CD4-positive, alpha-beta T cell treated with Interleukin-4 for 4 hours (primary cell): ENCODE results near the gene HIC1.

Experiments
- DNase-seq: peaks from one replicate; pipeline ENCODE4 v3.0.0-alpha.2; 2020

The HIC1 gene

DNA sequence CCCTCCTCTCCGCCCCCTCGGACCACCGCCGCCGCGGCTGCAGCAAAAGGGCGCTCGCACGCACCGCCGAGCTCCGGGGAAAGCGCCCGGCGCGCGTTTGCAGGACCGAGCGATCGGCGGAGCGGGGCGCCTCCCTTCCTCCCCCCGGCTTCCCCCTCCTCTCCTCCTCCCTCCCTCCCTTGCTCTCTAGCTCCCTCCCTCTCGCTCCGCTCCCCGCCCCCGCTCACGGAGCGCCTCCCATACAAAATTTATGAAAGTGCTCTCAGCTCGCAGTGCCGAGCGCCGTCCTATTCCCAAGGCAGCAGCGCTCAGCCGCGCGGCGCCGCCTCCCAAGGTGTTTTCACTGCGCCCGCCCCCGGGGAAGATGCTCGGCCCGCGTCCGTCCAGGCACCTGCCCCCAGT is 29.7 kb upstream of the HIC1 start, which contains the start of gene RTN4RL1:
TSS of gene RTN4RL1 (minus strand) at position 115 of the 402 bp plus-strand sequence. CDS start 469 bp downstream, outside the sequence.
- peak; percentile 81 for DNase-seq

- no peak for DNase-seq
These were observed 29.1 kb upstream of the HIC1 start for GRCh38 chr17:2025622-2026309.

- DNase-seq, result no peak
These were observed 27.2 kb upstream of the HIC1 start for GRCh38 chr17:2027528-2028233.

DNA sequence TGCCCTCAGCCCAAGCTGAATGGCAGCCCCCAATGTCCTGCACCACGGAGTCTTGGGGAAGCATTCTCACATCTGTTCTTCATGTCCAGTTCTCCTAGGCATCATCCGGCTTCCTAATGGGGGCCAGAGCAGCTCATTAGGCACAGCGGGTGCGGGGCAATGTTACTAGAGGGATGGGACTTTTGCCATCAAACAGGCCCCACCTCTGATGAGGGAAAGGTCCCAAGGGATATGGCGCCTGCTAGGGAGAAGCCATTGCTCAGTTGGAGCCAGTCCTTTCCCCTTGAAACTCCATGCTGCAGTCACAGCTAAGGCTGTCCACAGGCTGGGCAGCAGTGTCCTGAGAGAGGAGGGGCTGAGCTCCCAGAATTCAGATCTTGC is 26.7 kb upstream of the HIC1 start:
- no peak for DNase-seq

DNA sequence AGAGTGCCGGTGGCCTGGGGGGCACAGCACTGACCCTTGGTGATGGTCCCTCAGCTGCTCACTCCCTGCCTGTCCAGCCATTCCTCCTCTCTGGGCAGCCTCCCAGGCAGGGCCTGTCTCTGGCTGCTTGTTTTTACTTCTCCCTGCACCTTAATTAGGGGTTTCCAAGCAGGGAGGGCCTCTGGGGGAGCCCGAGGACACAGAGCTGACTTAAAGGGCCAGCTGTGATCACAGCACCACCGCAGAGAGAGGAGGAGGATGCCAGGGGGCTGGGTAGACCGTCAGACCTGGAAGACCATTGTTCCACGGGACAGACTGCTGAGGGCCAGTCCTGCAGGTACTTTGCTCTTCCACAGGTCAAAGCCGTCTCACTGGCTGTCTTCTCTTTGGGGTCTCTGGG is 26.2 kb upstream of the HIC1 start:
- DNase-seq, result no peak

GRCh38 chr17:2029911-2030778 is 24.8 kb upstream of the HIC1 start, which contains the start of gene DPH1:
Gene DPH1 (plus strand): TSS chr17:2030153. CDS start chr17:2030170, 17 bp downstream.
- DNase-seq, result peak; percentile 83

DNA sequence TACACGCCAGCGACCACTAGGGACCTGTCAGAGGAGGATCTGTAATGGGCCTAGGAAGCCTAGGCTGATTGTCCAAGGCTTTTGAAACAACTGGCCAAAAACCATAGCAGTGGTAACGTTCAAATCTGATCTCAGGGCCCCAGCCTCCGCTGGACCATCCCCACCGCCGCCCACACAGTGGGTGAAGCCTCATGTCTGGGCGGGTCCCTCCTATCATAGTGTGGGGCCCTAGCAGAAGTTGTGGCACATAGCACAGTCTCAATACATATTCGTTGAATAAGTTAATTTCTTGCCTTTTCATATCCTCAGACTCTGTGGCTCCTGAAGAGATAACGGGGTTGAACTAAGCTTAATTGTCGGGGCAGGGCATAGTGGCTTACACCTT is 24.1 kb upstream of the HIC1 start:
- no peak for DNase-seq

DNA sequence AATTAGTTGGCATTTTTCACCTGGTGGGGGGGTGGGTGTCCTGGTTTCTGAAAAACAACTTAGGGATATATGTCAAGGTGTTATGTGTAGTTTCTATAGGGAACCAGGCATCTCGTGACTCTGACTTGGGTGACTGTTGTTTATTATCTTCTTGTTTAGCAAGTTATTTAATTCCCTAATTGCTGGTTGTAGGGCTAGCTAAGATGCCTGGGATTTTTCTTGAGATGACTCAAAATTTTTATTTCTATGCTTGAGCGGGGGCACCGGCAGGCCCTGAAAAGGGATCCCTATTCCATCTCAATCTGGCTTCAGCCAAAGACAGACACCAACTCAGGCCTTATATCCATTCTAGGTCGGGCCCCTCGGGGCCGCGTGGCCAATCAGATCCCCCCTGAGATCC is 21.8 kb upstream of the HIC1 start:
- no peak for DNase-seq

GRCh38 chr17:2034157-2034556 is 20.7 kb upstream of the HIC1 start:
- DNase-seq, result no peak

DNA sequence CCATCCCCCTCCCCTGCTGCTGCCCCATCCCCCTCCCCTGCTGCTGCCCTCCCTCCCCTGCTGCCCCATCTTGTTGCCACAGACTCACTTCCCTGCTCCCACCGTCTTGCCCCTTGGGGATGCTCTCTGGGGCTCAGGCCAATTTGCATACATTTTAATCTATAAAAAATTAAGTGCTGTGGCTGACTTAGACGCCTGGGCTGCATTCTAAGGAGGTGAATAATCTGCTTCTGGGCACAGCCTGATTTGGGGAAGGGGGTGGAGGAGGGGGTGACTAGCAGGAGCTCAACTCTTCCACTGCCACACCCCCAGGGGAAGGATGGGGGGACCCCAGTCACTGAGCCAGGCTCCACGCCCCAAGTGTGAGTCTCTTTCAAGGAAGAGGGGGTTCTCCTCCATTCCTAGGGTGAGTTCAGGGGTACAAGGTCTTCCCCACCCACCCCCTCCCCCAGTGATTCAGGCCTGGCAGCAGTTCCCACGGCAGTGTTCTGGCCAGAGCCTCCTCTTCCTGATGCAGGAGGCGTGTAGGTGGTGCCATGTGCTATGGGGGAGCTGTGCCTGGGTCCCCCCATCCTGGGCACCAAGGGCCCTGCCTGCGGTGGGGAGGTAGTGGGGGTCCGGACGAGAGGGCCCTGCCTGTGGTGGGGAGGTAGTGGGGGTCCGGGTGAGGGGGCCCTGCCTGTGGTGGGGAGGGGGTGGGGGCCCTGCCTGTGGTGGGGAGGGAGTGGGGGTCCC is 19.9 kb upstream of the HIC1 start:
- no peak for DNase-seq

DNA sequence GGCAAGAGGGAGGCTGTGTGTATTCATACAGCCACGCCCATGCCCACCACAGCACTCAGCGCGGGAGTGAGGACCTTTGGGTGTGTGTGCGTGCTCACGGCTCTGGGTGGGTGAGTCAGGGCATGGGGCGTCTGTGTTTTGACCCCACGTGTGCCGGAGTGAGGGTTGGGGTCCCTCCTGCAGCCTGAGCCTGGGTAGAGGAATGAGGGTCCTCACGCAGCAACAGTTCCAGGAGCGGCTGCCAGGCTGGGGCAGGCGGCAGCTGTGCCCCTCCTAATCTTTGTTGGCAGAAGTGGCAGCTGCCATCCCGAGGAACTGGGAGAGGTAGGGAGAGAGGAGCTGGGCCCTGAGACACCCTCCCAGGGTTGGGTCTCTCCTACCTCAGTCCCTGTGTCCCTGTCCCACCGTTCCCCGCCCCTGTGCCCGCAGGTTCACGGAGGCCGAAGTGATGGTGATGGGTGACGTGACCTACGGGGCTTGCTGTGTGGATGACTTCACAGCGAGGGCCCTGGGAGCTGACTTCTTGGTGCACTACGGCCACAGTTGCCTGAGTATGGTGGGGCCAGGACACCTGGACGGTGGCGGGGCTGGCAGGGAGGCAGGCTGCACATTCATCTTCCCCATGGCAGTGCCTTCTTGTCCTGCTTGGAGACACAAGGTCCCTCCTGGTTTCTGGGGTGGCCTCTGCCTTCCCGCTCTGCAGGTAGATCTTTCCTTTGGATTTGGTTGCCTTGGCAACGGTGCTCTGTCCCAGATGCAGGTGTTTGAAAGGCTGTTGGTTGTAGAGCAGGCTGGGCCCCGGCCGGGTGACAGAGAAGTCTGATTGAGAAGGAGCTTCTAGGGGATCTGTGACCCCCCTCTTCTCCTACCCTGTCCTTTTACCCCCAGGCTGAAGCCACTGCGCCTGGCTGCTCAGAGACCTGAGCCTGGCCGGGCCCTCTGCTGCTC is 19.1 kb upstream of the HIC1 start:
- no peak for DNase-seq

DNA sequence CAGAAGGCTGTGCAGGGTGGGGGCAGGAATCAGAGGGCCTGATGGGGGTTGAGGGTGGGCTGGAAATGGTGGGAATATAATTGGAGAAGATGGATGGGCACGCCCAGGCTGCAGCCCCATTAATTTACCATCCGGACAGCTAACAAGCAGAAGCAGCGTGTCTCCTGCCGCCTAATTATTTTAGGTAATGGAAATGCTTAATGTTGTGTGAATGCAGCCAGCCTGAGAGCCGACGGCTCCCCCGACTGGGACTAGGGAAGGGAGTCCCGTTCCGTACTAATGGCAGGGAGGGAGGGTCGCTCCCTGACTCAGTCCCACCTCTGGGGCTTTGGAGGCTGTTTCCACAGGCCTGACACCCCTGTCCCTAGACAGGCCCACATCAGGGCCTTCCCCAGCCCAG is 17.7 kb upstream of the HIC1 start:
- DNase-seq, result no peak

- no peak for DNase-seq
These were observed 14.6 kb upstream of the HIC1 start for GRCh38 chr17:2040219-2040827.

DNA sequence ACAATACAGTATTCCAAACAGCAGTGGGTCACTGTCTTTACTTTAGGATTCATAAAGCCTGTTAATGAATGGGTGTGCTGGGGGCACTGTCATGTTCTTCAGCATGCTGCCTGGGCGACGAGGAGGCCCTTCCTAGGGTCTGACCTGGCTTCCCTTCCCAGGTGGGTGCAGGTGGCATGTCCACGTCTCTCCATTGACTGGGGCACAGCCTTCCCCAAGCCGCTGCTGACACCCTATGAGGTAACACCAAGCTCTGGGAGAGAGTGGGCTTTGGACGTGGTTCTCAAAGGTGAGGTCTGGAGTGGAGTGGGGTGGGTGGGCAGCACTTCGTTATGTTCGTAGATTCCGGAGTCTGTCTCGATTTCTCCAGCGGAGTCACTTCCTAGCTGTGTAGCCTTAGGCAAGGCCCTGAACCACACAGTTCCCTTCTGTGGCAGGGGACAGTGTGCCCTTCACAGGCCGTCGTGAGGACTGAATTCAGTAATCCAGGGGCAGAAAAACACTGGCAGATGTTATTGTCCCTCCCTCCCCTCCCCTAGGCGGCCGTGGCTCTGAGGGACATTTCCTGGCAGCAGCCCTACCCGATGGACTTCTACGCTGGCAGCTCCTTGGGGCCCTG is 13.9 kb upstream of the HIC1 start:
- DNase-seq, result no peak

DNA sequence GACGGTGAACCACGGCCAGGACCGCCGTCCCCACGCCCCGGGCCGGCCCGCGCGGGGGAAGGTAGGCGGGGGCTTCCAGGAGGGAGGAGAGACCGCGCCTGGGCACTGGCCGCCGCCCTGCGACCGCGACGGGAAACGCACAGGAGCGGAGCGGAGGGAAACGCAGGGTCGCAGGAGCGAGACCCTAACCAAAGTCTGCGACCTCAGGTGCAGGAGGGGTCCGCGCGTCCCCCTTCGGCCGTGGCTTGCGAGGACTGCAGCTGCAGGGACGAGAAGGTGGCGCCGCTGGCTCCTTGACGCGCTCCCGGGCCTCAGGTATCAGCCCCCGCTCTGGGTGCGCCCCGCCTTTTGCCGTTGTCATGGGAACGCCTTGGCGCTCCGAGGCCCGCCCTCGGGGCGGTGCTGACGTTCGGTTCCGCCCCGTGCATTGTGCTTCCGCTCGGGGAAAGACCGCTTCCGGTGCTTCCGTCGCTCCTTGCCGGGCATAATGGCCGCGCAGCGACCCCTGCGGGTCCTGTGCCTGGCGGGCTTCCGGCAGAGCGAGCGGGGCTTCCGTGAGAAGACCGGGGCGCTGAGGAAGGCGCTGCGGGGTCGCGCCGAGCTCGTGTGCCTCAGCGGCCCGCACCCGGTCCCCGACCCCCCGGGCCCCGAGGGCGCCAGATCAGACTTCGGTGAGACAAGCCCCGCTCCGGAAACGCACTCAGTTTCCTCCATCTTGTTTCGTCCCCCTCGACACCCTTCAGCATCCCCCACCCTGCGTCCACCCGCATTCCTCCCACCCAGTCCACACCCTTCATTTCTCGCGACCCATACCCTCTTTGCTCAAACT is 13.1 kb upstream of the HIC1 start, which contains the start of gene OVCA2:
TSS of gene OVCA2 (plus strand) at position 462 of the 829 bp plus-strand sequence. CDS start at position 488, 26 bp downstream.
- DNase-seq, result peak; percentile 96

DNA sequence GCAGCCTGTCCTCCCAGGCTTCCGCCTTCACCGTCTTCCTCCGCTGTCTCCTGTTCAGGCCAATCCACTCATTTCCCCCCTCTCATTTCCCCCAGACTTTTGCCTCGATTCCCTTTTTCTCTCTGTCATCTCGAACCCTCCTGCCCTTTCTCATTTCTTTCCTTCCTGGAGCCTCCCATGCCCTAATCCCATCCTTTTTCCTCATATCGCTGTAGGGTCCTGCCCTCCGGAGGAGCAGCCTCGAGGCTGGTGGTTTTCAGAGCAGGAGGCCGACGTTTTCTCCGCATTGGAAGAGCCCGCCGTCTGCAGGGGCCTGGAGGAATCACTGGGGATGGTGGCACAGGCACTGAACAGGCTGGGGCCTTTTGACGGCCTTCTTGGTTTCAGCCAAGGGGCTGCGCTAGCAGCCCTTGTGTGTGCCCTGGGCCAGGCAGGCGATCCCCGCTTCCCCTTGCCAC is 12.5 kb upstream of the HIC1 start:
- DNase-seq, result no peak

DNA sequence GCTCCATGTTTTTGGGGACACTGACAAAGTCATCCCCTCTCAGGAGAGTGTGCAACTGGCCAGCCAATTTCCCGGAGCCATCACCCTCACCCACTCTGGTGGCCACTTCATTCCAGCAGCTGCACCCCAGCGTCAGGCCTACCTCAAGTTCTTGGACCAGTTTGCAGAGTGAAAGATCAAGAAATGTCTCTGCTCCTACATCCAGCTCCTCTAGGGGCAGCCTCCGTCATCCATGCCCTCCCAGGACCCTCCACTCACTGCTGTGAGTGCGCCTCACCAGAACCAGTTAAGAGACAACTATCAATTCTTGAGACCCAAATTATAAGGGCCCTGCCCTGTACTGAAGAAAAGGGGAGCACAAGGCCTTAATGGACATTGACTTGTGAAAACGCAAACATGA is 12.0 kb upstream of the HIC1 start:
- DNase-seq, result no peak

DNA sequence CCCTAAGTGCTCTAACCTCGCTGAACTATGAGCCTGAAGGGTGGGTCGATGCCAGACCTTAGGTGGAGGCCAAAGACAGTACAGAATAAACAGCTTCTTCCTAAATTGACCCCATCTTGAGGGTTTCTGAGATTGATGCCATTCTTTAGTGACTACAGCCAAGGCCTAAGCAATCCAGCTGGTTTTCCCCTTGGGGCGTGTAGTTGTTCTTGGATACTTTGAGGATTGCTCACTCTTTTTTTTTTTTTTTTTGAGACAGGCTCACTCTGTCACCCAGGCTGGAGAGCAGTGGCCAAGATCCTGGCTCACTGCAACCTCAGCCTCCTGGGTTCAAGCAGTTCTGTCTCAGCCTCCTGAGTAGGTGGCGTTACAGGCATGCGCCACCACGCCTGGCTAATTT is 11.1 kb upstream of the HIC1 start:
- no peak for DNase-seq

DNA sequence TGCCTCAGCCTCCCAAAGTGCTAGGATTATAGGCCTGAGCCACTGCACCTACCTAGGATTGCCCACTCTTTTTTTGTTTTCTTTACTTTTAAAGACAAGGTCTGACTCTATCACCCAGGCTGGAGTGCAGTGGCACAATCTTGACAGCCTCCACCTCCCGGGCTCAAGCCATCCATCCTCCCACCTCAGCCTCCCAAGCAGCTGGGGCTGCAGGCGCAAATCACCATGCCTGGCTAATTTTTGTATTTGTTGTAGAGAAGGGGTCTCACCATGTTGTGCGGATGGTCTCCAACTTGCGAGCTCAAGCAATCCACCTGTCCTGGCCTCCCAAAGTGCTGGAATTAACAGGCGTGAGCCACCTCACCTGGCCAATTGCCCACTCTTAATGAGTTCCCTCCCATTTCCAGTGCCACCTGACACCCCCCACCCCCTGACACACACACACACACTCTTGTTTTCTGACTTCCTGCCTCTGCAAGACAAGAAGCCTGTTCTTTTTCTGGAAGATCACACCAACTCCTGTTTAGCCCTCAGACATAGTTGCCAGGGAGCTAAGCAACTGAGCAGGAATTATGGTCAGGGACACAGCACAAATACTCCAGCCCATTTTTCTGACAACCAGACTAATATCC is 10.5 kb upstream of the HIC1 start:
- no peak for DNase-seq
